Ishikawa (cell line): Measurements from ENCODE around the gene LYPLAL1.

Source experiments
- CEBPB ChIP-seq: IDR thresholded peaks from 2 replicates; pipeline ENCODE4 v1.6.1; 2012
- CREB1 ChIP-seq: IDR thresholded peaks from 2 replicates; pipeline ENCODE4 v1.6.1; 2012; ENCODE audit warnings: low read depth
- EGR1 ChIP-seq: IDR thresholded peaks from 2 replicates; pipeline ENCODE4 v1.6.1; 2012
- EP300 ChIP-seq: IDR thresholded peaks from 2 replicates; pipeline ENCODE4 v1.6.1; 2012; ENCODE audit warnings: borderline replicate concordance
- FOXM1 ChIP-seq: IDR thresholded peaks from 2 replicates; pipeline ENCODE4 v1.6.1; 2012; ENCODE audit warnings: low read depth, borderline replicate concordance
- NFIC ChIP-seq: IDR thresholded peaks from 2 replicates; pipeline ENCODE4 v1.6.1; 2012
- RAD21 ChIP-seq: IDR thresholded peaks from 2 replicates; pipeline ENCODE4 v1.6.1; 2012; ENCODE audit warnings: low read depth
- TAF1 ChIP-seq: IDR thresholded peaks from 2 replicates; pipeline ENCODE4 v1.6.1; 2012; ENCODE audit warnings: low read depth, mild to moderate bottlenecking
- TCF12 ChIP-seq: IDR thresholded peaks from 2 replicates; pipeline ENCODE4 v1.6.1; 2012; ENCODE audit warnings: low read depth
- TEAD4 ChIP-seq: IDR thresholded peaks from 2 replicates; pipeline ENCODE4 v1.6.1; 2012
- YY1 ChIP-seq: IDR thresholded peaks from 2 replicates; pipeline ENCODE4 v1.6.1; 2012; ENCODE audit warnings: low read depth
- ZBTB7A ChIP-seq: IDR thresholded peaks from 2 replicates; pipeline ENCODE4 v1.6.1; 2012; ENCODE audit warnings: low read depth
- TF ChIP-seq, protein P1 (sequence below): IDR thresholded peaks from 2 replicates; pipeline ENCODE4 v1.6.1; 2012
- TF ChIP-seq, protein P2 (sequence below): IDR thresholded peaks from 2 replicates; pipeline ENCODE4 v1.6.1; 2012
- TF ChIP-seq, protein P3 (sequence below): IDR thresholded peaks from 2 replicates; pipeline ENCODE4 v1.6.1; 2012; ENCODE audit warnings: low read depth, mild to moderate bottlenecking

Gene LYPLAL1

DNA sequence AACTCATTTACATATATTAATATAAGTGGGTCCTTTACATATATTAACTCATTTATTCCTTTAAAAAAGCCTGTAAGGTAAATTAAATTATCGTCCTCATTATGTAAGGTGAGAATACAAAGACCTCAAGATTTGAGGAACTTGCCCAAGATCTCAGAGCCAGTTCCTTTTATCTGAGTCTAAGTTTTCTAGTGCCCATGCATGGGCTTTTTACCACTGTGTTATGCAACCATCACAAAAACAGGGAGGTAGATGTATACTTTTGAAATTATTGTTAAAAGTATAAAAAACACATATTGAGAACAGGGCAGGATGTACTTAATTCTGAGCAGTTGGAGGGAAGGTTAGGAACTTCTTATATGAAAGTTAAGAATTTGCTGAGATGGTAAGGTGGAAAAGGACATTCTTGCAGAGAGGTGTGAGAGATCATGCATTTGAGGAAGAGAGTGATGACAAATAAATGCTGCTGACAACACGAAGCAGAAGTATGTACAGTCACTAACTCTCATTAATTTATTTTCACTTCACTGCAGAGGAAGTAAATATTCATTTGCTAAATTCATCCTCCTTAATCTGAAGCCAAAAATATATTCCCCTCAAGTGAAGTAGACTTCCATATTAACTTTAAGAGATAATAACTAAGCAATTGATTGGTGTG, 28.9 kb upstream of the LYPLAL1 start:
- TF ChIP-seq YY1 (no peak), RAD21 (no peak), TCF12 (no peak), EP300 (no peak), NFIC (no peak), ZBTB7A (no peak), TAF1 (no peak), CREB1 (no peak)
- TF ChIP-seq, protein P1, sequence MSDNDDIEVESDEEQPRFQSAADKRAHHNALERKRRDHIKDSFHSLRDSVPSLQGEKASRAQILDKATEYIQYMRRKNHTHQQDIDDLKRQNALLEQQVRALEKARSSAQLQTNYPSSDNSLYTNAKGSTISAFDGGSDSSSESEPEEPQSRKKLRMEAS: no peak
- TF ChIP-seq, protein P2, sequence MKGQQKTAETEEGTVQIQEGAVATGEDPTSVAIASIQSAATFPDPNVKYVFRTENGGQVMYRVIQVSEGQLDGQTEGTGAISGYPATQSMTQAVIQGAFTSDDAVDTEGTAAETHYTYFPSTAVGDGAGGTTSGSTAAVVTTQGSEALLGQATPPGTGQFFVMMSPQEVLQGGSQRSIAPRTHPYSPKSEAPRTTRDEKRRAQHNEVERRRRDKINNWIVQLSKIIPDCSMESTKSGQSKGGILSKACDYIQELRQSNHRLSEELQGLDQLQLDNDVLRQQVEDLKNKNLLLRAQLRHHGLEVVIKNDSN: no peak
- TF ChIP-seq, protein P3, sequence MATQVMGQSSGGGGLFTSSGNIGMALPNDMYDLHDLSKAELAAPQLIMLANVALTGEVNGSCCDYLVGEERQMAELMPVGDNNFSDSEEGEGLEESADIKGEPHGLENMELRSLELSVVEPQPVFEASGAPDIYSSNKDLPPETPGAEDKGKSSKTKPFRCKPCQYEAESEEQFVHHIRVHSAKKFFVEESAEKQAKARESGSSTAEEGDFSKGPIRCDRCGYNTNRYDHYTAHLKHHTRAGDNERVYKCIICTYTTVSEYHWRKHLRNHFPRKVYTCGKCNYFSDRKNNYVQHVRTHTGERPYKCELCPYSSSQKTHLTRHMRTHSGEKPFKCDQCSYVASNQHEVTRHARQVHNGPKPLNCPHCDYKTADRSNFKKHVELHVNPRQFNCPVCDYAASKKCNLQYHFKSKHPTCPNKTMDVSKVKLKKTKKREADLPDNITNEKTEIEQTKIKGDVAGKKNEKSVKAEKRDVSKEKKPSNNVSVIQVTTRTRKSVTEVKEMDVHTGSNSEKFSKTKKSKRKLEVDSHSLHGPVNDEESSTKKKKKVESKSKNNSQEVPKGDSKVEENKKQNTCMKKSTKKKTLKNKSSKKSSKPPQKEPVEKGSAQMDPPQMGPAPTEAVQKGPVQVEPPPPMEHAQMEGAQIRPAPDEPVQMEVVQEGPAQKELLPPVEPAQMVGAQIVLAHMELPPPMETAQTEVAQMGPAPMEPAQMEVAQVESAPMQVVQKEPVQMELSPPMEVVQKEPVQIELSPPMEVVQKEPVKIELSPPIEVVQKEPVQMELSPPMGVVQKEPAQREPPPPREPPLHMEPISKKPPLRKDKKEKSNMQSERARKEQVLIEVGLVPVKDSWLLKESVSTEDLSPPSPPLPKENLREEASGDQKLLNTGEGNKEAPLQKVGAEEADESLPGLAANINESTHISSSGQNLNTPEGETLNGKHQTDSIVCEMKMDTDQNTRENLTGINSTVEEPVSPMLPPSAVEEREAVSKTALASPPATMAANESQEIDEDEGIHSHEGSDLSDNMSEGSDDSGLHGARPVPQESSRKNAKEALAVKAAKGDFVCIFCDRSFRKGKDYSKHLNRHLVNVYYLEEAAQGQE: no peak

DNA sequence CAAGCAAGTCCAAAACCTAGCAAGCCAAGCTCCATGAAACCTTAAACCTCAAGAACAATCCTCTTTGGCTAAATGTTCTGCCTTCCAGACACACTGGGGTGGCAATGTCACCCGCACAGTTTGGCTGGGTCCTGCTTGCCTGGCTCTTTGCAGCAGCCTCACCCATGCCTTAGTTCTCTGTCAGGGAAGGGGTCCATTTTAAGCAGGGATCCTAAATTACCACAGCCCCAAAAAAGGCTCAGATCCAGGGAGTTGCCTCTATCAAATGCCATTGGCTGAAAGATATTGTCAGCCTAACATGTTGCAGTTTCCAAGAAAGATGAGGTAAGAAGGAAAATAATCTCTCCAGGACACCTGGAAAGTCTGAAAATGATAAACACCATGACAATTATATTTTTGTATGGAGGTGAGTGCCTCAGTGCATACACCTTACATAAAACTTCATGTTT, 26.1 kb upstream of the LYPLAL1 start:
- TF ChIP-seq EGR1 (no peak), FOXM1 (no peak), EP300 (no peak)

DNA sequence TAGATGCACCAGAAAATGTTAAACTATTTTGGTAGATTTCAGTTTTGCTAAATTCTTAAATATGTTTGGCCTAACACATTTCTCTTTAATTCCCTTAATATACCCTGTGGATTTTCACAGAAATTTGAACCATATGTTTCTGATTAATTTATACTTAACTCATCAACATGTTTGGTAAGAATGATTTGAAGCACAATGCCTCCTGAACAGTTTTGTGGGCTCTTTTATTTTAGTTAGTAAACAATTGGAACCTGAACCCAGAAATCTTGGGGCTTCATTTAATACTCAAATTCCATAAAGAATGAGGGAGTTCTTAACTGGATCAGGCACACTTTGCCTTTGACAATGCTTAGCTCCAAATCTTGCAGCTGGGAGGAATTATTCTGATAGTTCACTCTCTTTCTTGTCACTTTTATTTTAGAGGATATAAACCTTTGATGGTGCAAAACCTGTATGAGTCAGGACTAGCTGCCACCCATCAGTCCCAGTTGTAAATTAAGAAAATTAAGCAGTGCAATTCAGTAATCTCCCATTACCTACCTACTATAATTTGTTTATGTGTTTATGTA, 24.6 kb upstream of the LYPLAL1 start:
- TF ChIP-seq YY1: no peak

DNA sequence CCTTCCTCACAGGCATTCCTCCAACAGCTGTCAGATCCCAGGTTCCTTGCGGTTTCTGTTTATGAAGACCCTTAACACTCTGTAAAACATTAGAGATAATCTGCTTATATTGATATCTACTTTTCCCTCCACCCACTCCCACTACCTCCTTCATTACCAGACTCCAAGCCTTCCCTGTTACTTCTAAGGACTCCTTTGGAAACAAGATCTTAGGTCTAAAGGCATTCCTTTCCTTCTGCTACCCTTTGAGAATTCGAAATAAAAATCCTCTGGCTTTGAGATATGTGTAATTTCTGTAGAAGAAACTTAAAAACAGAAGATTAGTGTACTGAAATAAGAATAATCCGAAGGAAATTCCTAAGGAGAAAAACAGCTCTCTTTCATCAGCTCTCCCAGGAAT, 23.7 kb upstream of the LYPLAL1 start:
- TF ChIP-seq EGR1: no peak
- TF ChIP-seq EP300: no peak
- no peak for TF ChIP-seq ZBTB7A
- TF ChIP-seq, protein P2: no peak
- TF ChIP-seq CEBPB: no peak
- no peak for TF ChIP-seq NFIC
- TF ChIP-seq, protein P3: no peak
- TF ChIP-seq TCF12: no peak
- TF ChIP-seq RAD21: no peak
- TF ChIP-seq TEAD4: no peak
- TF ChIP-seq YY1: no peak
- TF ChIP-seq TAF1: no peak
- TF ChIP-seq, protein P1: no peak

DNA sequence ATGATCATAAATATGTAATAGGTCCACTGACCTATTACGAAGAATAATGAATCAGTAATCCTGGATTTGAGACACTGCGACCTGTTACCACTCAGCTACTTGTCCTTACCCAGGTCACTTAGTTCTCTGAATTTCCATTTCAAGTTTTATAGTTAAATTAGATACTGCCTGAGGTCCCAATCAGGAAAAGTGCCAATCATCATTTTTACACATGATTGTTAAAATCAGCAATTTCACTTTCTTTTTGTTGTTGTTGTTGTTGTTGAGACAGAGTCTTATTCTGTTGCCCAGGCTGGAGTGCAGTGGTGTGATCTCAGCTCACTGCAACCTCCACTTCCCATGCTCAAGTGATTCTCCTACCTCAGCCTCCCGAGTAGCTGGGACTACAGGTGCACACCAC, 22.8 kb upstream of the LYPLAL1 start:
- no peak for TF ChIP-seq EP300
- no peak for TF ChIP-seq TEAD4
- no peak for TF ChIP-seq TAF1
- TF ChIP-seq NFIC: no peak
- TF ChIP-seq, protein P2: no peak
- TF ChIP-seq TCF12: no peak
- TF ChIP-seq, protein P3: no peak
- TF ChIP-seq CEBPB: no peak
- TF ChIP-seq CREB1: no peak
